ENCODE results near the gene FAN1.

Gene FAN1

GRCh38 chr15:30905821-30906220 is 2.1 kb downstream of the FAN1 start:
- H3K36me3 Mint-ChIP-seq: peaks cover 26% of the 10 kb centered on the region
- H3K4me3 Mint-ChIP-seq: no peak overlapping the region
- peaks cover 2% of the 10 kb centered on the region for H3K27me3 Mint-ChIP-seq
- no peaks in the 10 kb centered on the region for H3K9me3 Mint-ChIP-seq
- no peak overlapping the region for H3K27ac Mint-ChIP-seq
- H3K4me1 Mint-ChIP-seq: peaks cover 55% of the 10 kb centered on the region

GRCh38 chr15:30906366-30906765 is 2.7 kb downstream of the FAN1 start:
- Mint-ChIP-seq H3K4me3 (no peak overlapping the region), H3K36me3 (peaks cover 25% of the 10 kb centered on the region), H3K9me3 (no peaks in the 10 kb centered on the region), H3K27me3 (no peaks in the 10 kb centered on the region), H3K4me1 (peaks cover 55% of the 10 kb centered on the region), H3K27ac (no peak overlapping the region)

- Mint-ChIP-seq H3K27me3 (no peaks in the 10 kb centered on the region), H3K27ac (no peak overlapping the region), H3K4me1 (peaks cover 21% of the 10 kb centered on the region), H3K9me3 (no peaks in the 10 kb centered on the region), H3K36me3 (peaks cover 20% of the 10 kb centered on the region), H3K4me3 (no peak overlapping the region)
Measured at GRCh38 chr15:30913761-30914160, 10.0 kb downstream of the FAN1 start.

- H3K27ac Mint-ChIP-seq: no peak overlapping the region
Measured at GRCh38 chr15:30917013-30917412, 13.3 kb downstream of the FAN1 start.

GRCh38 chr15:30917675-30918074 is 14.0 kb downstream of the FAN1 start:
- no peaks in the 10 kb centered on the region for H3K9me3 Mint-ChIP-seq
- no peak overlapping the region for H3K4me3 Mint-ChIP-seq
- no peaks in the 10 kb centered on the region for H3K27me3 Mint-ChIP-seq
- peaks cover 13% of the 10 kb centered on the region for H3K36me3 Mint-ChIP-seq
- peaks cover 10% of the 10 kb centered on the region for H3K4me1 Mint-ChIP-seq
- H3K27ac Mint-ChIP-seq: no peak overlapping the region

More at GRCh38 chr15:30917013-30917412, 13.3 kb downstream of the FAN1 start:
- Mint-ChIP-seq H3K36me3 (peaks cover 13% of the 10 kb centered on the region), H3K4me1 (peaks cover 10% of the 10 kb centered on the region), H3K27me3 (no peaks in the 10 kb centered on the region), H3K4me3 (no peak overlapping the region), H3K9me3 (no peaks in the 10 kb centered on the region)

GRCh38 chr15:30918366-30918765 is 14.7 kb downstream of the FAN1 start:
- peaks cover 10% of the 10 kb centered on the region for H3K4me1 Mint-ChIP-seq
- peaks cover 12% of the 10 kb centered on the region for H3K36me3 Mint-ChIP-seq
- no peaks in the 10 kb centered on the region for H3K9me3 Mint-ChIP-seq
- no peaks in the 10 kb centered on the region for H3K27me3 Mint-ChIP-seq
- H3K4me3 Mint-ChIP-seq: no peak overlapping the region
- no peak overlapping the region for H3K27ac Mint-ChIP-seq

- H3K36me3 Mint-ChIP-seq: peaks cover 12% of the 10 kb centered on the region
- no peak overlapping the region for H3K4me3 Mint-ChIP-seq
- H3K27me3 Mint-ChIP-seq: no peaks in the 10 kb centered on the region
- peaks cover 7% of the 10 kb centered on the region for H3K4me1 Mint-ChIP-seq
- H3K9me3 Mint-ChIP-seq: no peaks in the 10 kb centered on the region
- H3K27ac Mint-ChIP-seq: no peak overlapping the region
Measured at GRCh38 chr15:30919877-30920550, 16.3 kb downstream of the FAN1 start.

- H3K4me3 Mint-ChIP-seq: no peak overlapping the region
- no peaks in the 10 kb centered on the region for H3K27me3 Mint-ChIP-seq
- H3K36me3 Mint-ChIP-seq: peaks cover 9% of the 10 kb centered on the region
- peaks cover 6% of the 10 kb centered on the region for H3K4me1 Mint-ChIP-seq
- H3K27ac Mint-ChIP-seq: no peak overlapping the region
- H3K9me3 Mint-ChIP-seq: no peaks in the 10 kb centered on the region
Measured at GRCh38 chr15:30921106-30921505, 17.4 kb downstream of the FAN1 start.

- no peaks in the 10 kb centered on the region for H3K9me3 Mint-ChIP-seq
- H3K4me3 Mint-ChIP-seq: no peak overlapping the region
- peaks cover under 1% of the 10 kb centered on the region for H3K4me1 Mint-ChIP-seq
- peaks cover 11% of the 10 kb centered on the region for H3K36me3 Mint-ChIP-seq
- H3K27me3 Mint-ChIP-seq: no peaks in the 10 kb centered on the region
- H3K27ac Mint-ChIP-seq: no peak overlapping the region
Measured at GRCh38 chr15:30921781-30922479, 18.2 kb downstream of the FAN1 start.

- no peaks in the 10 kb centered on the region for H3K4me1 Mint-ChIP-seq
- no peak overlapping the region for H3K4me3 Mint-ChIP-seq
- H3K27me3 Mint-ChIP-seq: no peaks in the 10 kb centered on the region
- no peak overlapping the region for H3K27ac Mint-ChIP-seq
- H3K36me3 Mint-ChIP-seq: peaks cover 9% of the 10 kb centered on the region
- H3K9me3 Mint-ChIP-seq: no peaks in the 10 kb centered on the region
Measured at GRCh38 chr15:30922480-30923311, 19.0 kb downstream of the FAN1 start.

GRCh38 chr15:30923429-30923828 is 19.7 kb downstream of the FAN1 start:
- Mint-ChIP-seq H3K27me3 (no peaks in the 10 kb centered on the region), H3K4me3 (no peak overlapping the region), H3K4me1 (no peaks in the 10 kb centered on the region), H3K9me3 (no peaks in the 10 kb centered on the region), H3K27ac (no peak overlapping the region), H3K36me3 (peaks cover 9% of the 10 kb centered on the region)

- H3K9me3 Mint-ChIP-seq: no peaks in the 10 kb centered on the region
- no peak overlapping the region for H3K4me3 Mint-ChIP-seq
- H3K27me3 Mint-ChIP-seq: no peaks in the 10 kb centered on the region
- no peaks in the 10 kb centered on the region for H3K4me1 Mint-ChIP-seq
- H3K36me3 Mint-ChIP-seq: peaks cover 9% of the 10 kb centered on the region
- H3K27ac Mint-ChIP-seq: no peak overlapping the region
Measured at GRCh38 chr15:30924353-30924752, 20.6 kb downstream of the FAN1 start.

- Mint-ChIP-seq H3K36me3 (peaks cover 10% of the 10 kb centered on the region), H3K9me3 (no peaks in the 10 kb centered on the region), H3K27me3 (no peaks in the 10 kb centered on the region), H3K4me1 (no peaks in the 10 kb centered on the region), H3K27ac (no peak overlapping the region), H3K4me3 (no peak overlapping the region)
Measured at GRCh38 chr15:30925686-30926085, 22.0 kb downstream of the FAN1 start.

- no peak overlapping the region for H3K27ac Mint-ChIP-seq
- H3K4me3 Mint-ChIP-seq: no peak overlapping the region
- no peaks in the 10 kb centered on the region for H3K27me3 Mint-ChIP-seq
- H3K36me3 Mint-ChIP-seq: peaks cover 10% of the 10 kb centered on the region
- no peaks in the 10 kb centered on the region for H3K9me3 Mint-ChIP-seq
- no peaks in the 10 kb centered on the region for H3K4me1 Mint-ChIP-seq
Measured at GRCh38 chr15:30926161-30926560, 22.4 kb downstream of the FAN1 start.

- no peaks in the 10 kb centered on the region for H3K9me3 Mint-ChIP-seq
- no peak overlapping the region for H3K4me3 Mint-ChIP-seq
- H3K27me3 Mint-ChIP-seq: no peaks in the 10 kb centered on the region
- peaks cover 2% of the 10 kb centered on the region for H3K4me1 Mint-ChIP-seq
- H3K36me3 Mint-ChIP-seq: peaks cover 13% of the 10 kb centered on the region
- H3K27ac Mint-ChIP-seq: no peak overlapping the region
Measured at GRCh38 chr15:30927148-30927761, 23.5 kb downstream of the FAN1 start.
